HCT116 (cell line): ENCODE measurements around the gene ERBB2. TPM values are rescaled to one million over a fixed set of nuclear protein-coding genes. Genes with fewer than 3 reads are reported as not detected.
A peak's percentile ranks its signal among the peaks of the same experiment; 100 is the strongest.

ENCODE experiments used
- ATAC-seq: fragments of 200-7000 bp; cut with Tn5 transposase; 2 replicates; pipeline ENCODE4 v1.9.1; 2020; ENCODE audit warnings: mild to moderate bottlenecking, moderate library complexity
- BruUV-seq: library from RNA; stranded (reverse); fragments of 400-500 nt; replicated peaks from 2 replicates; lab custom pipeline; 2021; lab: Mats Ljungman, UMichigan
- CTCF ChIA-PET: fragments of 300-600 bp; sonication (Branson Sonifier 250); formaldehyde crosslinking; loops from one replicate; lab custom pipeline; 2021; ENCODE audit warnings: antibody characterized with exemption; lab: Charles Lee
- POLR2A ChIA-PET: fragments of 300-600, 350-600 bp; sonication (Branson Sonifier 250); formaldehyde crosslinking; loops from one replicate; lab custom pipeline; 2021; ENCODE audit warnings: antibody characterized with exemption; lab: Charles Lee
- RAD21 ChIA-PET, 2 experiments: fragments of 300-600 bp; sonication (Branson Sonifier 250); formaldehyde crosslinking; loops; one replicate each; lab custom pipeline; 2023; ENCODE audit warnings: low total read pairs in 2 of 2; ENCODE audit not compliant: uncharacterized antibody in 2 of 2, unreplicated experiment in 2 of 2, low non-redundant PET in 1 of 2; lab: Charles Lee
- DNase-seq: peaks from one replicate; pipeline ENCODE4 v3.0.0-alpha.2; 2010; ENCODE audit warnings: low read depth, low spot score
- H2AFZ ChIP-seq: fragments of 200-600 bp; shearing (Covaris generic), sonication (generic); 2 replicates; pipeline ENCODE4 v1.6.1; 2017; ENCODE audit warnings: low read depth, mixed run types, mixed read lengths, antibody characterized with exemption, low read length; ENCODE audit not compliant: poor library complexity, severe bottlenecking
- H3K27ac ChIP-seq: 2 replicates; pipeline ENCODE4 v1.5.1; 2012; ENCODE audit warnings: low read depth, low read length
- H3K27me3 ChIP-seq: fragments of 200-600 bp; sonication (generic); 2 replicates; pipeline ENCODE4 v1.6.1; 2016; ENCODE audit warnings: mixed run types, low read length, mixed read lengths; ENCODE audit not compliant: insufficient read depth
- H3K36me3 ChIP-seq, 2 experiments: fragments of 200-500 bp in 1 of 2; fragments of 200-600 bp in 1 of 2; sonication (Bioruptor generic) in 1 of 2; sonication (generic) in 1 of 2; 2 replicates each; pipeline versions ENCODE4 v1.5.1 to v1.6.1; 2014 to 2016; ENCODE audit warnings: low read length in 2 of 2, inconsistent platforms in 1 of 2, mixed read lengths in 1 of 2, mixed run types in 1 of 2; ENCODE audit not compliant: insufficient read depth in 2 of 2, control insufficient read depth in 1 of 2
- H3K4me1 ChIP-seq, 2 experiments: fragments of 200-600 bp in 1 of 2; sonication (generic) in 1 of 2; 2 replicates each; pipeline versions ENCODE4 v1.5.1 to v1.6.1; 2012 to 2017; ENCODE audit warnings: low read length in 2 of 2, inconsistent platforms in 1 of 2, mild to moderate bottlenecking in 1 of 2, mixed read lengths in 1 of 2, mixed run types in 1 of 2, moderate library complexity in 1 of 2; ENCODE audit not compliant: insufficient read depth in 2 of 2, control insufficient read depth in 1 of 2
- H3K4me2 ChIP-seq: fragments of 200-600 bp; sonication (generic); 2 replicates; pipeline ENCODE4 v1.6.1; 2017; ENCODE audit warnings: mixed run types, low read length, mixed read lengths
- H3K4me3 ChIP-seq, 2 experiments: fragments of 200-600 bp in 1 of 2; sonication (generic) in 1 of 2; replicated peaks in 1 of 2; 2 replicates each; pipeline ENCODE4 v1.5.1; 2011 to 2016; ENCODE audit warnings: low read length in 2 of 2, control low read depth in 1 of 2, low read depth in 1 of 2, mild to moderate bottlenecking in 1 of 2, mixed read lengths in 1 of 2, mixed run types in 1 of 2
- H3K79me2 ChIP-seq: fragments of 200-600 bp; sonication (generic); 2 replicates; pipeline ENCODE4 v1.6.1; 2017; ENCODE audit warnings: mild to moderate bottlenecking, mixed run types, low read length, moderate library complexity, mixed read lengths; ENCODE audit not compliant: insufficient read depth
- H3K9ac ChIP-seq: fragments of 200-600 bp; sonication (generic); 2 replicates; pipeline ENCODE4 v1.6.1; 2016; ENCODE audit warnings: low read length, mixed read lengths
- H3K9me2 ChIP-seq: fragments of 200-600 bp; sonication (generic), shearing (Covaris generic); 2 replicates; pipeline ENCODE4 v1.6.1; 2017; ENCODE audit warnings: mixed run types, mild to moderate bottlenecking, moderate library complexity; ENCODE audit not compliant: insufficient read depth
- H3K9me3 ChIP-seq, 2 experiments: fragments of 200-500 bp in 1 of 2; fragments of 200-600 bp in 1 of 2; sonication (Bioruptor generic) in 1 of 2; sonication (generic) in 1 of 2; 2 replicates each; pipeline ENCODE4 v1.6.1; 2014 to 2017; ENCODE audit warnings: low read length in 2 of 2, mixed read lengths in 2 of 2, inconsistent platforms in 1 of 2, low read depth in 1 of 2, mild to moderate bottlenecking in 1 of 2, mixed run types in 1 of 2, moderate library complexity in 1 of 2; ENCODE audit not compliant: control insufficient read depth in 1 of 2, insufficient read depth in 1 of 2
- H4K20me1 ChIP-seq: fragments of 200-600 bp; sonication (generic), shearing (Covaris generic); 2 replicates; pipeline ENCODE4 v1.6.1; 2017; ENCODE audit warnings: mixed run types, mild to moderate bottlenecking, moderate library complexity; ENCODE audit not compliant: insufficient read depth
- ATF3 ChIP-seq: IDR thresholded peaks from 2 replicates; pipeline ENCODE4 v1.6.1; 2012
- CEBPB ChIP-seq: IDR thresholded peaks from 2 replicates; pipeline ENCODE4 v1.6.1; 2012; ENCODE audit warnings: low read depth
- EGR1 ChIP-seq: IDR thresholded peaks from 2 replicates; pipeline ENCODE4 v1.6.1; 2012; ENCODE audit warnings: low read depth
- EZH2 ChIP-seq: fragments of 200-600 bp; sonication (generic); IDR thresholded peaks from 2 replicates; pipeline ENCODE4 v1.6.1; 2017; ENCODE audit warnings: antibody characterized with exemption, mixed run types
- JUND ChIP-seq: IDR thresholded peaks from 2 replicates; pipeline ENCODE4 v1.6.1; 2012
- MAX ChIP-seq: IDR thresholded peaks from 2 replicates; pipeline ENCODE4 v1.6.1; 2012
- POLR2AphosphoS5 ChIP-seq: IDR thresholded peaks from 2 replicates; pipeline ENCODE4 v1.6.1; 2011; ENCODE audit warnings: mild to moderate bottlenecking, low read depth, low read length, moderate library complexity
- SIN3A ChIP-seq: IDR thresholded peaks from 2 replicates; pipeline ENCODE4 v1.6.1; 2012; ENCODE audit warnings: low read depth
- SP1 ChIP-seq: IDR thresholded peaks from 2 replicates; pipeline ENCODE4 v1.6.1; 2012; ENCODE audit warnings: low read depth
- SRF ChIP-seq: IDR thresholded peaks from 2 replicates; pipeline ENCODE4 v1.6.1; 2012; ENCODE audit warnings: low read depth
- YY1 ChIP-seq: IDR thresholded peaks from 2 replicates; pipeline ENCODE4 v1.6.1; 2011; ENCODE audit warnings: low read length, low read depth, moderate library complexity, mild to moderate bottlenecking; ENCODE audit not compliant: insufficient replicate concordance; ENCODE audit errors: extremely low read depth
- ZFX ChIP-seq: fragments of 450-650 bp; IDR thresholded peaks from 2 replicates; pipeline ENCODE4 v1.6.1; 2017
- intact Hi-C: fragments of 100-400 bp; cut with micrococcal nuclease; formaldehyde crosslinking; loops from 2 replicates; pipeline ENCODE4 v1.10.0; 2022
- total RNA-seq: library from RNA; stranded (reverse); gene quantifications from one replicate; pipeline ENCODE4 v1.2.1, GENCODE V29; 2021; ENCODE audit not compliant: unreplicated experiment

The ERBB2 gene
- total RNA-seq, 1 experiment from 2014 or later = 75.8 TPM

- no peaks in the 10 kb centered on the region for H3K9me3 ChIP-seq
- TF ChIP-seq SRF = no peak
- peak; percentile 70 for TF ChIP-seq POLR2AphosphoS5
- TF ChIP-seq SP1 = peak; percentile 64
- TF ChIP-seq CEBPB = no peak
- peak; percentile 79 for TF ChIP-seq EGR1
- TF ChIP-seq ATF3 = no peak
- peak; percentile 82 for TF ChIP-seq MAX
- peak; percentile 44; the same call in 1 of the 2 replicates for TF ChIP-seq ZFX
- TF ChIP-seq SIN3A = peak; percentile 62; the same call in 1 of the 2 replicates
- peak; percentile 24 for TF ChIP-seq YY1
- TF ChIP-seq EZH2 = no peak
- TF ChIP-seq JUND = no peak
- ChIA-PET RAD21 (no interaction called here), POLR2A (interaction anchor here (0.7 kb wide), 1 partner anchor 51 kb away, joined by 6 read pairs; no protein-coding TSS in a partner anchor), CTCF (no interaction called here)
- BruUV-seq = TSS peak; percentile 74
- H3K4me2 ChIP-seq = peak within 1 kb of the TSS; percentile 100
- intact Hi-C loops = loop anchor here (5.0 to 10.0 kb wide), 2 partner anchors 116 to 217 kb away; no protein-coding TSS in a partner anchor
- H4K20me1 ChIP-seq = no peaks in the 10 kb centered on the region
- H3K79me2 ChIP-seq = peaks cover 22% of the 10 kb centered on the region; the same call in 1 of the 2 replicates
- H3K36me3 ChIP-seq = peaks cover 0 to 5% of the 10 kb centered on the region in 2 experiments; a peak in 1 of 4 replicates
- ATAC-seq (peak; percentile 71), DNase-seq (peak; percentile 57)
- H2AFZ ChIP-seq = peak within 1 kb of the TSS; percentile 67
- H3K9me2 ChIP-seq = no peaks in the 10 kb centered on the region
- peaks cover 34 to 59% of the 10 kb centered on the region in 2 experiments for H3K4me1 ChIP-seq
- peak within 1 kb of the TSS; percentile 92 for H3K27ac ChIP-seq
- H3K4me3 ChIP-seq = peak within 1 kb of the TSS; percentile 69 to 84
- H3K9ac ChIP-seq = peak within 1 kb of the TSS; percentile 77
- no peaks in the 10 kb centered on the region for H3K27me3 ChIP-seq
These were observed 38.1 kb downstream of the ERBB2 start, which contains the start of gene GRB7 for GRCh38 chr17:39737760-39738567. Gene GRB7, plus strand, starts transcription at chr17:39737938. Its CDS starts 4,364 bp downstream, at chr17:39742302.
